SU-DHL-6 (cell line): ENCODE measurements around the gene MTA2.
"Not testable (repeated sequence)": the region's sequence is repeated elsewhere in the genome, so short reads cannot be mapped to it uniquely, and the experiment has no call there.

Source experiments
- H2AFZ ChIP-seq: fragments of 200-600 bp; sonication (generic); 2 replicates; pipeline ENCODE4 v1.6.1; 2014; ENCODE audit warnings: low read depth, mild to moderate bottlenecking, moderate library complexity, mixed read lengths, antibody characterized with exemption, low read length; ENCODE audit not compliant: severe bottlenecking
- H3F3A ChIP-seq: fragments of 200-600 bp; shearing (Covaris generic); 2 replicates; pipeline ENCODE4 v1.6.0; 2016; ENCODE audit warnings: antibody characterized with exemption, mild to moderate bottlenecking; ENCODE audit not compliant: insufficient read depth
- H3K27ac ChIP-seq: fragments of 200-600 bp; sonication (generic); 2 replicates; pipeline ENCODE4 v1.5.1; 2016; ENCODE audit warnings: low read depth, mild to moderate bottlenecking, low read length, moderate library complexity, mixed read lengths
- H3K27me3 ChIP-seq: fragments of 200-600 bp; sonication (generic), shearing (Covaris generic); 2 replicates; pipeline ENCODE4 v1.6.0; 2014; ENCODE audit warnings: mild to moderate bottlenecking, low read length
- H3K36me3 ChIP-seq: fragments of 200-600 bp; sonication (generic); 2 replicates; pipeline ENCODE4 v1.6.1; 2014; ENCODE audit warnings: mild to moderate bottlenecking, low read length, mixed read lengths
- H3K4me2 ChIP-seq: fragments of 300-600, 200-600 bp; shearing (Covaris generic), sonication (generic); 2 replicates; pipeline ENCODE4 v1.6.0; 2014; ENCODE audit warnings: low read length, low read depth, mild to moderate bottlenecking; ENCODE audit not compliant: poor library complexity, severe bottlenecking
- H3K4me3 ChIP-seq: fragments of 200-600 bp; sonication (generic); 2 replicates; pipeline ENCODE4 v1.5.1; 2014; ENCODE audit warnings: antibody characterized with exemption, low read length, mild to moderate bottlenecking, mixed read lengths; ENCODE audit not compliant: insufficient read depth, poor library complexity, severe bottlenecking
- H3K79me2 ChIP-seq: fragments of 200-600 bp; sonication (generic); 2 replicates; pipeline ENCODE4 v1.6.1; 2014; ENCODE audit warnings: mild to moderate bottlenecking, low read length, moderate library complexity; ENCODE audit not compliant: insufficient read depth
- H3K9ac ChIP-seq: fragments of 200-600 bp; sonication (generic); 2 replicates; pipeline ENCODE4 v1.7.0; 2014; ENCODE audit warnings: mild to moderate bottlenecking, low read length
- H3K9me2 ChIP-seq: fragments of 200-600 bp; sonication (generic); replicated peaks from 2 replicates; pipeline ENCODE4 v1.6.1; 2014; ENCODE audit warnings: low read length; ENCODE audit not compliant: insufficient read depth
- H3K9me3 ChIP-seq: fragments of 200-600 bp; sonication (generic); 2 replicates; pipeline ENCODE4 v1.6.1; 2014; ENCODE audit warnings: low read length, mixed read lengths; ENCODE audit not compliant: insufficient read depth
- H4K20me1 ChIP-seq: fragments of 200-600 bp; sonication (generic); 2 replicates; pipeline ENCODE4 v1.6.1; 2014; ENCODE audit warnings: low read depth, mild to moderate bottlenecking, antibody characterized with exemption, low read length, moderate library complexity, mixed read lengths
- EZH2phosphoT487 ChIP-seq: fragments of 200-600 bp; sonication (generic), shearing (Covaris generic); conservative IDR thresholded peaks from 2 replicates; pipeline ENCODE4 v1.6.1; 2018; ENCODE audit warnings: mild to moderate bottlenecking, antibody characterized with exemption, low read length, moderate library complexity, mixed read lengths
- TF ChIP-seq, protein P1 (sequence below): fragments of 200-600 bp; sonication (generic); IDR thresholded peaks from one replicate; pipeline ENCODE4 v1.5.1; 2017; ENCODE audit warnings: antibody characterized with exemption, mild to moderate bottlenecking, low read length, moderate library complexity; ENCODE audit not compliant: insufficient read depth, poor library complexity, severe bottlenecking

The MTA2 gene

DNA sequence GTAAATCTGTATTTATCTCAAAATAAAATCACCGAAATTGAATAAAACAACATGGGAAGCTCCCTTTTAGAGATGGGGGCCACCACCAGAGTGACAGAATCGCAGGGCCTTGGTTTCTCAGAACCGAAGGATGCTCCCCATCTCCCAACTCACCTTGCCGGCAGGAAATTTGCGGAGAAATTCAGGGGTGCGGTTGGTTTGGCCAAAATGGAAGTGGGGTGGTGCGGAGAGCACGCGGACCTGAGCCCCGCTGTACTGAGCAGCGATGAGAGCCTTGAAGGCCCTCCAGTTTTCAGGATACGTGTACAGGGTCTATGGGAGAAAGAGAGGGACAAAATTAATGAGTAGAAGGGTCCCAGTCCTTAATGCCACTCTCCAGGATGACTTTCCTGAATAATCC lies 29.2 kb downstream of the MTA2 start:
- peak overlapping the region; percentile 78; the same call in 1 of the 2 replicates for H3K27ac ChIP-seq
- H3K36me3 ChIP-seq, result peaks cover 19% of the 10 kb centered on the region
- peak overlapping the region; percentile 84 for H3K4me2 ChIP-seq
- H4K20me1 ChIP-seq, result no peaks in the 10 kb centered on the region
- peak overlapping the region; percentile 97 for H3K9ac ChIP-seq
- TF ChIP-seq EZH2phosphoT487, result no peak
- TF ChIP-seq, protein P1, sequence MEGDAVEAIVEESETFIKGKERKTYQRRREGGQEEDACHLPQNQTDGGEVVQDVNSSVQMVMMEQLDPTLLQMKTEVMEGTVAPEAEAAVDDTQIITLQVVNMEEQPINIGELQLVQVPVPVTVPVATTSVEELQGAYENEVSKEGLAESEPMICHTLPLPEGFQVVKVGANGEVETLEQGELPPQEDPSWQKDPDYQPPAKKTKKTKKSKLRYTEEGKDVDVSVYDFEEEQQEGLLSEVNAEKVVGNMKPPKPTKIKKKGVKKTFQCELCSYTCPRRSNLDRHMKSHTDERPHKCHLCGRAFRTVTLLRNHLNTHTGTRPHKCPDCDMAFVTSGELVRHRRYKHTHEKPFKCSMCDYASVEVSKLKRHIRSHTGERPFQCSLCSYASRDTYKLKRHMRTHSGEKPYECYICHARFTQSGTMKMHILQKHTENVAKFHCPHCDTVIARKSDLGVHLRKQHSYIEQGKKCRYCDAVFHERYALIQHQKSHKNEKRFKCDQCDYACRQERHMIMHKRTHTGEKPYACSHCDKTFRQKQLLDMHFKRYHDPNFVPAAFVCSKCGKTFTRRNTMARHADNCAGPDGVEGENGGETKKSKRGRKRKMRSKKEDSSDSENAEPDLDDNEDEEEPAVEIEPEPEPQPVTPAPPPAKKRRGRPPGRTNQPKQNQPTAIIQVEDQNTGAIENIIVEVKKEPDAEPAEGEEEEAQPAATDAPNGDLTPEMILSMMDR, result no peak
- no peaks in the 10 kb centered on the region for H3K27me3 ChIP-seq
- H3K9me2 ChIP-seq, result no peaks in the 10 kb centered on the region
- peak overlapping the region; percentile 97 for H3K4me3 ChIP-seq
- no peaks in the 10 kb centered on the region for H3K9me3 ChIP-seq
- no peaks in the 10 kb centered on the region for H3F3A ChIP-seq
- H3K79me2 ChIP-seq, result peaks cover 60% of the 10 kb centered on the region
- H2AFZ ChIP-seq, result no peak overlapping the region

DNA sequence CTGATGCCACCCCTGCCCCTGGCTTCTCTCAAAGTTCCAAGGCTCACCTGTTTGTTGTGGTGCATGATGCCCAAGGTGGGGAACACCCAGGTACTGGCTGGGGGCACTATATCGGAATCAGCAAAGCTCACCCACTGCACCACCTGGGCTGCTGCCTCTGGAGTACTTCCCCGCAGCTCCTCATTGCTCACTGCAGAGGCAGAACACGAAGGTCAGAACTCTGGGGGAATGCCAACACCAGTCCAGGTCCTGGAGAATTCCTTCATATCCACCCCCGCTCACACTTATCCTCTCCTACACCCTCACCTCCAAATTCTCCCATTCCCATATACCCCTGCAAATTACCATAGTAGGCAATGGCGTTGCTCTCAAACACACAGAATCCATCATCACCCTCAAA lies 30.2 kb downstream of the MTA2 start:
- not testable (repeated sequence) for H2AFZ ChIP-seq, H3K9me2 ChIP-seq, H4K20me1 ChIP-seq, H3K4me3 ChIP-seq, H3K27ac ChIP-seq, H3K9ac ChIP-seq, H3K27me3 ChIP-seq, H3F3A ChIP-seq, H3K9me3 ChIP-seq
- Histone ChIP-seq H3K4me2 (peak overlapping the region; percentile 84), H3K79me2 (peaks cover 65% of the 10 kb centered on the region), H3K36me3 (peaks cover 19% of the 10 kb centered on the region)

DNA sequence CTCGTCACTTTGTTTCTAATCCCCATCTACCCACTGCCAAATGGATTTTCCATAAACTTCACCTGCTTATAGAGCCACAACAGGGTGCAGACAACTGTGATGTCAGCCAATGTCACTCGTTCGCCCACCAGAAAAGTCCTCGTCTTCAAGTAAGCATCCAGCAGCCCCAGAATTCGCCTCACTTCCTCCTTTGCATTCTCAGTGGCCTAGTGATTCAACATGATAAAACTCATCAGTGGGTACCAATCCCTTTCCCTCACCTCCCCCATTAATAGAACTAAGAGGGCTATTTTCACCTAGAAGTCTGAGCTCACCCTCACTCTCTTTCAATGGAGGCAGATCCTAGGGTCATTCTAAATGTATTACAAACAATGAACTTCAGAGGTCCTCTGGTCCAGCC lies 30.8 kb downstream of the MTA2 start:
- not testable (repeated sequence) for H3K9me3 ChIP-seq, H3F3A ChIP-seq, H4K20me1 ChIP-seq, H3K4me3 ChIP-seq, H3K27ac ChIP-seq, H3K9ac ChIP-seq, H3K27me3 ChIP-seq, H3K9me2 ChIP-seq, H2AFZ ChIP-seq, H3K4me2 ChIP-seq
- peaks cover 24% of the 10 kb centered on the region for H3K36me3 ChIP-seq
- H3K79me2 ChIP-seq, result peaks cover 68% of the 10 kb centered on the region

DNA sequence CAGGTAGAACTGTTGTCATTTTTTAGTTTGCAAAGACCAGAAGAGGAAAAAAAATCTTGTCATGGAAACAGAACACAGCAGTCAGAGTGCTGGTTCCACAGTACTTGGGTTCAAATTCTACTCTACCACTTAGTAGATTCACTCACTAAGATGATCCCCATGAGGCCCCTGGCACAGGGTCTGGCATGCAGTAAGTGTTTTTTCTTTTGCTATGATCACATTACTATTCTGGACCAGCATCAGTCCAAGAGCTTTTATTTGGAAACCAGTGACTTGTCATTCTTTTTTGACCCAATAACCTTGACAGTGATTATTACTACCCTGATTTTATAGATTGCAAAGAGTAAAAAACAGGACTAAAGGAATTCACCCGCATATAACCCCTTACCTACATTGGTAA lies 32.1 kb downstream of the MTA2 start:
- Histone ChIP-seq H3K79me2 (peaks cover 62% of the 10 kb centered on the region), H4K20me1 (peaks cover 6% of the 10 kb centered on the region; the same call in 1 of the 2 replicates), H3K9me2 (no peaks in the 10 kb centered on the region), H2AFZ (no peak overlapping the region), H3K27me3 (no peaks in the 10 kb centered on the region), H3K9me3 (no peaks in the 10 kb centered on the region), H3K27ac (no peak overlapping the region), H3K9ac (no peak overlapping the region), H3K4me3 (no peak overlapping the region), H3K36me3 (peaks cover 34% of the 10 kb centered on the region), H3K4me2 (no peak overlapping the region), H3F3A (no peaks in the 10 kb centered on the region)
- TF ChIP-seq EZH2phosphoT487, result no peak
- TF ChIP-seq, protein P1, result no peak
